ENCODE data around the gene SEPTIN8. TPM values are rescaled to one million over a fixed set of nuclear protein-coding genes. Genes with fewer than 3 reads are reported as not detected.

Gene SEPTIN8
- total RNA-seq, 2 experiments from 2014 or later, result 10.6 to 15.5 TPM

DNA sequence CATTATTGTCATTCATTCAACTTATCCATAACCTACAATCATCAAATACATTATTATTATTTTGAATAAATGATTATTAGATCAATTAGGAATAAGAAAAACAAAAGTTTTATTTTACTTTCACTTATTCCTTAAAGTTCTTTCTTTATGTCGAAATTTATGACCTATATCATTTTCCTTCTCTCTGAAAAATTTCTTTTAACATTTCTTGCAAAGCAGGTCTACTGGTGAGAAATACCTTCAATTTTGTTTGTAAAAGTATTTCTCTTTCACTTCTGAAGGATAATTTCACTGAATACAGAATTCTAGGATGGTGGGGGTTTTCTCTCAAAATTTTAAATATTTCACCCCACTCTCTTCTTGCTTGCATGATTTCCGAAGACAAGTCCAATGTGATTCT is 32.4 kb downstream of the SEPTIN8 start:
- TF ChIP-seq EZH2phosphoT487 (IDR thresholded peaks at IDR 0.05; ENCODE audit: borderline replicate concordance, low read depth, low read length), result no peak
- no peak for TF ChIP-seq CTCF (conservative IDR thresholded peaks at IDR 0.05; ENCODE audit: low read length)
- Histone ChIP-seq H3K36me3 (ENCODE audit: insufficient read depth, low read length) (no peaks in the 10 kb centered on the region), H3K4me2 (ENCODE audit: low read length) (no peak overlapping the region), H3K79me2 (ENCODE audit: insufficient read depth, low read depth, low read length) (no peaks in the 10 kb centered on the region), H3K4me3 (ENCODE audit: low read depth, low read length, poor library complexity, severe bottlenecking) (no peak overlapping the region), H3K9me3 (ENCODE audit: low read length) (no peaks in the 10 kb centered on the region), H4K20me1 (ENCODE audit: insufficient read depth, low read length) (no peaks in the 10 kb centered on the region), H2AFZ (ENCODE audit: low read length) (no peak overlapping the region), H3K27ac (ENCODE audit: low read depth, low read length, poor library complexity, severe bottlenecking) (no peak overlapping the region), H3K9me2 (ENCODE audit: insufficient read depth, low read length) (no peaks in the 10 kb centered on the region), H3K4me1 (ENCODE audit: insufficient read depth, low read length, poor library complexity, severe bottlenecking) (no peaks in the 10 kb centered on the region)
- intact Hi-C loops (cut with micrococcal nuclease; ENCODE audit: unreplicated experiment), result no loop called here
- BruUV-seq (replicated peaks), result no TSS peak
- POLR2A ChIA-PET, result interaction anchor here (1.6 kb wide), 1 partner anchor 16 kb away, joined by 5 read pairs; no protein-coding TSS in a partner anchor
- CTCF ChIA-PET (ENCODE audit: unreplicated experiment), result no interaction called here
- no peak for DNase-seq (ENCODE audit: low spot score)

- H3K4me1 ChIP-seq (ENCODE audit: insufficient read depth, low read length, poor library complexity, severe bottlenecking), result peaks cover 5% of the 10 kb centered on the region
- no peaks in the 10 kb centered on the region for H4K20me1 ChIP-seq (ENCODE audit: insufficient read depth, low read length)
- no peaks in the 10 kb centered on the region for H3K9me2 ChIP-seq (ENCODE audit: insufficient read depth, low read length)
- H3K9me3 ChIP-seq (ENCODE audit: low read length), result no peaks in the 10 kb centered on the region
- BruUV-seq (replicated peaks), result no TSS peak
- H3K4me3 ChIP-seq (ENCODE audit: low read depth, low read length, poor library complexity, severe bottlenecking), result no peak overlapping the region
- H2AFZ ChIP-seq (ENCODE audit: low read length), result no peak overlapping the region
- no peaks in the 10 kb centered on the region for H3K36me3 ChIP-seq (ENCODE audit: insufficient read depth, low read length)
- H3K27ac ChIP-seq (ENCODE audit: low read depth, low read length, poor library complexity, severe bottlenecking), result no peak overlapping the region
- intact Hi-C loops (cut with micrococcal nuclease; ENCODE audit: unreplicated experiment), result no loop called here
- CTCF ChIA-PET (ENCODE audit: unreplicated experiment), result no interaction called here
- no peak overlapping the region for H3K4me2 ChIP-seq (ENCODE audit: low read length)
- no peak for DNase-seq (ENCODE audit: low spot score)
- TF ChIP-seq EZH2phosphoT487 (IDR thresholded peaks at IDR 0.05; ENCODE audit: borderline replicate concordance, low read depth, low read length) (no peak), CTCF (conservative IDR thresholded peaks at IDR 0.05; ENCODE audit: low read length) (no peak)
- POLR2A ChIA-PET, result no interaction called here
- H3K79me2 ChIP-seq (ENCODE audit: insufficient read depth, low read depth, low read length), result no peaks in the 10 kb centered on the region
Observed at GRCh38 chr5:132742626-132743025, 34.4 kb downstream of the SEPTIN8 start.

GRCh38 chr5:132742158-132742557 is 34.9 kb downstream of the SEPTIN8 start:
- Histone ChIP-seq H2AFZ (ENCODE audit: low read length) (no peak overlapping the region), H3K4me1 (ENCODE audit: insufficient read depth, low read length, poor library complexity, severe bottlenecking) (peaks cover 5% of the 10 kb centered on the region), H4K20me1 (ENCODE audit: insufficient read depth, low read length) (no peaks in the 10 kb centered on the region), H3K4me2 (ENCODE audit: low read length) (no peak overlapping the region), H3K27ac (ENCODE audit: low read depth, low read length, poor library complexity, severe bottlenecking) (no peak overlapping the region), H3K9me3 (ENCODE audit: low read length) (no peaks in the 10 kb centered on the region), H3K9me2 (ENCODE audit: insufficient read depth, low read length) (no peaks in the 10 kb centered on the region), H3K36me3 (ENCODE audit: insufficient read depth, low read length) (no peaks in the 10 kb centered on the region), H3K4me3 (ENCODE audit: low read depth, low read length, poor library complexity, severe bottlenecking) (no peak overlapping the region), H3K79me2 (ENCODE audit: insufficient read depth, low read depth, low read length) (no peaks in the 10 kb centered on the region)
- no TSS peak for BruUV-seq (replicated peaks)
- TF ChIP-seq CTCF (conservative IDR thresholded peaks at IDR 0.05; ENCODE audit: low read length) (no peak), EZH2phosphoT487 (IDR thresholded peaks at IDR 0.05; ENCODE audit: borderline replicate concordance, low read depth, low read length) (no peak)
- CTCF ChIA-PET (ENCODE audit: unreplicated experiment), result no interaction called here
- intact Hi-C loops (cut with micrococcal nuclease; ENCODE audit: unreplicated experiment), result no loop called here
- POLR2A ChIA-PET, result interaction anchor here (0.5 kb wide), 1 partner anchor 78 kb away, joined by 3 read pairs; no protein-coding TSS in a partner anchor
- no peak for DNase-seq (ENCODE audit: low spot score)
